HepG2 (cell line): Measurements from ENCODE around the gene CACNA1C. TPM values are rescaled to one million over a fixed set of nuclear protein-coding genes. Genes with fewer than 3 reads are reported as not detected.

Experiments
- ATAC-seq: fragments of 200-7000 bp; cut with Tn5 transposase; 3 replicates; pipeline ENCODE4 v1.9.1; 2020; ENCODE audit warnings: mild to moderate bottlenecking, moderate library complexity
- BruUV-seq: library from RNA; stranded (reverse); fragments of 400-500 nt; replicated peaks from 2 replicates; lab custom pipeline; 2021; lab: Mats Ljungman, UMichigan
- CTCF ChIA-PET: fragments of 300-600 bp; formaldehyde crosslinking; extraction: SDS; loops from one replicate; lab custom pipeline; 2021; ENCODE audit warnings: low total read pairs, inconsistent platforms, low intra/inter-chr PET ratio; lab: Yijun Ruan, JAX
- POLR2A ChIA-PET: fragments of 350-600 bp; sonication (Branson Sonifier 250); formaldehyde crosslinking; loops from one replicate; lab custom pipeline; 2020; ENCODE audit warnings: antibody characterized with exemption, inconsistent platforms; lab: Yijun Ruan, JAX
- DNase-seq: peaks from one replicate; pipeline ENCODE4 v3.0.0-alpha.2; 2015; ENCODE audit warnings: low spot score
- FAIRE-seq: peaks from 3 replicates; lab custom pipeline; 2011; peaks lifted over from hg19 to GRCh38; lab: Jason Lieb, UNC
- H2AFZ ChIP-seq: one replicate; pipeline ENCODE4 v1.6.1; 2011; ENCODE audit warnings: low read length, inconsistent platforms
- H3K27ac ChIP-seq: fragments of 300-600 bp; 3 replicates; pipeline ENCODE4 v1.8.0; 2011; ENCODE audit warnings: mixed run types, mild to moderate bottlenecking, mixed read lengths, low read length, inconsistent platforms; ENCODE audit not compliant: insufficient read depth; ENCODE audit errors: extremely low read length
- H3K27me3 ChIP-seq, 2 experiments: fragments of 200-600 bp in 1 of 2; 2 replicates in 1 of 2; 3 replicates in 1 of 2; pipeline versions ENCODE4 v1.6.0 to v1.8.0; 2011; ENCODE audit warnings: low read length in 2 of 2, mild to moderate bottlenecking in 2 of 2, moderate library complexity in 2 of 2, inconsistent platforms in 1 of 2; ENCODE audit not compliant: insufficient read depth in 2 of 2, control insufficient read depth in 1 of 2
- H3K36me3 ChIP-seq, 2 experiments: fragments of 200-600 bp in 1 of 2; replicated peaks in 1 of 2; 2 replicates in 1 of 2; 3 replicates in 1 of 2; pipeline versions ENCODE4 v1.5.1 to v1.8.0; 2011; ENCODE audit warnings: low read length in 2 of 2, inconsistent platforms in 1 of 2; ENCODE audit not compliant: insufficient read depth in 2 of 2, control insufficient read depth in 1 of 2
- H3K4me1 ChIP-seq: 2 replicates; pipeline ENCODE4 v1.5.1; 2012; ENCODE audit warnings: low read length, inconsistent platforms; ENCODE audit not compliant: insufficient read depth
- H3K4me2 ChIP-seq: 2 replicates; pipeline ENCODE4 v1.6.0; 2011; ENCODE audit warnings: low read depth, low read length, inconsistent platforms
- H3K4me3 ChIP-seq, 3 experiments: fragments of 200-600 bp in 1 of 3; sonication (generic), shearing (Covaris generic) in 1 of 3; replicated peaks in 1 of 3; 2 replicates each; pipeline ENCODE4 v1.5.1; 2011 to 2016; ENCODE audit warnings: low read length in 3 of 3, inconsistent platforms in 2 of 3, low read depth in 2 of 3, mild to moderate bottlenecking in 2 of 3, control low read depth in 1 of 3, mixed read lengths in 1 of 3; ENCODE audit not compliant: insufficient read depth in 1 of 3
- H3K79me2 ChIP-seq: one replicate; pipeline ENCODE4 v1.6.1; 2011; ENCODE audit warnings: low read length, inconsistent platforms; ENCODE audit not compliant: insufficient read depth
- H3K9ac ChIP-seq: 2 replicates; pipeline ENCODE4 v1.6.0; 2011; ENCODE audit warnings: mild to moderate bottlenecking, low read depth, low read length, inconsistent platforms; ENCODE audit not compliant: insufficient read depth
- H3K9me3 ChIP-seq: 2 replicates; pipeline ENCODE4 v1.5.1; 2012; ENCODE audit warnings: mild to moderate bottlenecking, low read length
- H4K20me1 ChIP-seq: 2 replicates; pipeline ENCODE4 v1.6.0; 2011; ENCODE audit warnings: inconsistent platforms, mild to moderate bottlenecking, low read length, moderate library complexity; ENCODE audit not compliant: insufficient read depth
- BORCS8-MEF2B ChIP-seq: sonication (generic); formaldehyde crosslinking; IDR thresholded peaks from 2 replicates; pipeline ENCODE4 v1.8.0; 2022; ENCODE audit warnings: mild to moderate bottlenecking, missing genetic modification reagents
- FOXK1 ChIP-seq: sonication (generic); formaldehyde crosslinking; IDR thresholded peaks from 2 replicates; pipeline ENCODE4 v1.4.0; 2020; ENCODE audit warnings: low read depth, missing genetic modification reagents, borderline replicate concordance
- MAF1 ChIP-seq: sonication (generic); formaldehyde crosslinking; IDR thresholded peaks from 2 replicates; pipeline ENCODE4 v1.5.0; 2020; ENCODE audit warnings: missing genetic modification reagents, borderline replicate concordance
- REST ChIP-seq, 2 experiments: IDR thresholded peaks; 2 replicates each; pipeline ENCODE4 v1.6.1; 2011 to 2012; ENCODE audit warnings: low read length in 2 of 2, borderline replicate concordance in 1 of 2, low read depth in 1 of 2, mild to moderate bottlenecking in 1 of 2, moderate library complexity in 1 of 2
- TBL1XR1 ChIP-seq: fragments of 150-350 bp; IDR thresholded peaks from 2 replicates; pipeline ENCODE4 v1.6.1; 2014; ENCODE audit warnings: borderline replicate concordance, low read length; ENCODE audit not compliant: partially characterized antibody
- ZFP37 ChIP-seq: sonication (generic); formaldehyde crosslinking; IDR thresholded peaks from 2 replicates; pipeline ENCODE4 v1.4.0; 2020; ENCODE audit warnings: missing genetic modification reagents, borderline replicate concordance
- ZNF333 ChIP-seq: sonication (generic); formaldehyde crosslinking; IDR thresholded peaks from 2 replicates; pipeline ENCODE4 v1.4.0; 2020; ENCODE audit warnings: mild to moderate bottlenecking, missing genetic modification reagents, borderline replicate concordance
- ZNF34 ChIP-seq: sonication (generic); formaldehyde crosslinking; IDR thresholded peaks from 2 replicates; pipeline ENCODE4 v1.4.0; 2020; ENCODE audit warnings: mild to moderate bottlenecking, missing genetic modification reagents, borderline replicate concordance
- ZNF703 ChIP-seq: sonication (generic); formaldehyde crosslinking; IDR thresholded peaks from 2 replicates; pipeline ENCODE4 v1.5.1; 2020; ENCODE audit warnings: missing genetic modification reagents, mild to moderate bottlenecking, moderate library complexity, borderline replicate concordance
- WGBS: methylation state at CpG from one replicate; pipeline ENCODE4 v1.1.6; 2017; ENCODE audit warnings: low lambda C conversion rate; 5-methylcytosine and 5-hydroxymethylcytosine counted together
- in situ Hi-C: cut with HindIII; loops from 2 replicates; pipeline ENCODE4 v1.10.0; 2017; ENCODE audit warnings: low pct_unique_long_range_greater_than_20kb; ENCODE audit not compliant: extremely low pct_ligation_motif_present
- intact Hi-C: fragments of 100-400 bp; cut with micrococcal nuclease; formaldehyde crosslinking; loops from one replicate; pipeline ENCODE4 v1.10.0; 2022; ENCODE audit not compliant: unreplicated experiment
- polyA plus RNA-seq, 8 experiments: library from polyadenylated mRNA; depleted of rRNA in 3 of 8; stranded (reverse) in 7 of 8; unstranded in 1 of 8; fragments of >200 nt; fragmentation: Illumina TruSeq in 4 of 8; extraction: Trizol in 4 of 8; gene quantifications; 2 replicates each; pipeline versions ENCODE4 v1.2.1 to v1.2.3, GENCODE V29; 2011 to 2016; ENCODE audit warnings: low read depth in 4 of 8, missing spikeins in 1 of 8, mixed read lengths in 1 of 8; ENCODE audit not compliant: insufficient read depth in 1 of 8
- total RNA-seq, 5 experiments: library from RNA; depleted of rRNA; stranded (reverse); fragments of >200 nt; fragmentation: Illumina TruSeq; extraction: Trizol; gene quantifications; 2 replicates each; pipeline ENCODE4 v1.2.3, GENCODE V29; 2016; ENCODE audit warnings: low read depth in 1 of 5

The CACNA1C gene
- total and polyA plus RNA-seq, 2 of the 13 experiments (the other 11 are each of a cell fraction or from before 2014, with no cell fraction given), result not detected

GRCh38 chr12:2677142-2677880, 624.5 kb downstream of the CACNA1C start:
- DNase-seq (no peak), FAIRE-seq (no peak)
- intact Hi-C loops, result no loop called here
- peaks cover 5 to 49% of the 10 kb centered on the region in 2 experiments; a peak in 4 of 5 replicates for H3K27me3 ChIP-seq
- H3K9ac ChIP-seq, result no peak overlapping the region
- H3K4me2 ChIP-seq, result no peak overlapping the region
- CTCF ChIA-PET, result no interaction called here
- no peak for TF ChIP-seq ZNF703 (CRISPR knock-in tag)
- no peak for TF ChIP-seq FOXK1 (CRISPR knock-in tag)
- no peak for TF ChIP-seq BORCS8-MEF2B
- TF ChIP-seq, all 625 proteins: peak for 0
- Histone ChIP-seq H3K4me3 (no peak overlapping the region), H3K36me3 (no peaks in the 10 kb centered on the region), H3K27ac (no peak overlapping the region), H2AFZ (no peak overlapping the region), H4K20me1 (no peaks in the 10 kb centered on the region; the same call in 1 of the 2 replicates), H3K79me2 (no peaks in the 10 kb centered on the region), H3K9me3 (no peaks in the 10 kb centered on the region), H3K4me1 (no peaks in the 10 kb centered on the region)
- WGBS, result 31% methylated on average over 14 of the region's 20 CpGs
- no peak for ATAC-seq
- no TSS peak for BruUV-seq
- POLR2A ChIA-PET, result no interaction called here
- in situ Hi-C loops, result no loop called here

- no peaks in the 10 kb centered on the region for H3K79me2 ChIP-seq
- no peaks in the 10 kb centered on the region; the same call in 1 of the 2 replicates for H4K20me1 ChIP-seq
- H3K36me3 ChIP-seq, result no peaks in the 10 kb centered on the region
- POLR2A ChIA-PET, result no interaction called here
- intact Hi-C loops, result no loop called here
- in situ Hi-C loops, result no loop called here
- no peak for DNase-seq
- no peak overlapping the region for H3K4me2 ChIP-seq
- no peak overlapping the region for H3K27ac ChIP-seq
- 0% methylated on average over 7 of the region's 11 CpGs for WGBS
- no peak overlapping the region for H2AFZ ChIP-seq
- FAIRE-seq, result no peak
- ATAC-seq, result no peak
- CTCF ChIA-PET, result no interaction called here
- H3K9me3 ChIP-seq, result no peaks in the 10 kb centered on the region
- no TSS peak for BruUV-seq
- no peaks in the 10 kb centered on the region for H3K4me1 ChIP-seq
- H3K27me3 ChIP-seq, result peaks cover 5 to 40% of the 10 kb centered on the region in 2 experiments; a peak in 4 of 5 replicates
- H3K4me3 ChIP-seq, result no peak overlapping the region
- no peak overlapping the region for H3K9ac ChIP-seq
- TF ChIP-seq TBL1XR1 (no peak), ZNF34 (CRISPR knock-in tag) (no peak), ZFP37 (no peak), ZNF333 (no peak), MAF1 (CRISPR knock-in tag) (no peak), REST (IDR thresholded peaks at IDR 0.05; ENCODE audit: borderline replicate concordance in 1 of 2, low read depth in 1 of 2, low read length in 2 of 2) (no peak)
Measured at GRCh38 chr12:2678426-2678825, 625.6 kb downstream of the CACNA1C start.
